GM21526 (cell line): ENCODE measurements around the gene TCEAL7.

Experiments
- ATAC-seq: cut with Tn5 transposase; IDR thresholded peaks from one replicate; pipeline ENCODE4 v1.9.1; 2021; ENCODE audit warnings: moderate library complexity; ENCODE audit not compliant: unreplicated experiment, low FRiP score

TCEAL7 gene

DNA sequence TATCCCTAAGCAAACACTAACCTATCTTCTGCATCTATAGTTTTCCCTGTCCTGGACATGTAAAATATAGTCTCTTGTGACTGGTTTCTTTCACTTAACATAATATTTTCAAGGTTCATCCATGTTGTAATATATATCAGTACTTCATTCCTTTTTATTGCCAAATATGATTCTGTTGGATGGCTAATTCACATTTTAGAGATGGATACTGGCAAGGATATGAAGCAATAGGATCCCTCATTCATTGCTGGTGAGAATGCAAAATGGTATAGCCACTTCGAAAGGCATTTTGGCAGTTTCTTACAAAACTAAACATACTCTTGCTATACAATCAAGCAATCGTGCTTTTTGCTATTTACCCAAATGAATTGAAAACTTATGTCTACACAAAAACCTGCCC, 33.0 kb downstream of the TCEAL7 start:
- no peak for ATAC-seq

DNA sequence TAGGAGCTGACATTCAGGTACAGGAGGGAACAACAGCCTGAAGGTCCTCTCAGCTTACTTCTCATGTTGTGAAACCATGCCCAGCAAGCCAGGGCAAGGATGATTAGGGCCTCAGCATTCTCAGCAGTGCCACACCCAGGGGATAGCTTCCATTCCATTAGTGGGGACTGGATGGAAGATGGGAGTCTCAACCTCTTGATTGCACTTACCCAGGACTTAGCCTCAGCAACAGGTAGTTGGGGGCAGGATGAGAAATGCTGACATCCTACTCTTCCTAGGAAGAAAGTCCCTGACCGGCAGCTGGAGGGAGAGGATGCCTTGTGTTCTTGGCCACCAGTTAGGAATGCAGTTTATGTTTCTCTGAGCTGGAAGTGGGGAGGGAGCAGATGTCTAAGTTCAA, 37.5 kb downstream of the TCEAL7 start:
- ATAC-seq, result no peak

- no peak for ATAC-seq
Measured at GRCh38 chrX:103369479-103369878, 39.4 kb downstream of the TCEAL7 start.

DNA sequence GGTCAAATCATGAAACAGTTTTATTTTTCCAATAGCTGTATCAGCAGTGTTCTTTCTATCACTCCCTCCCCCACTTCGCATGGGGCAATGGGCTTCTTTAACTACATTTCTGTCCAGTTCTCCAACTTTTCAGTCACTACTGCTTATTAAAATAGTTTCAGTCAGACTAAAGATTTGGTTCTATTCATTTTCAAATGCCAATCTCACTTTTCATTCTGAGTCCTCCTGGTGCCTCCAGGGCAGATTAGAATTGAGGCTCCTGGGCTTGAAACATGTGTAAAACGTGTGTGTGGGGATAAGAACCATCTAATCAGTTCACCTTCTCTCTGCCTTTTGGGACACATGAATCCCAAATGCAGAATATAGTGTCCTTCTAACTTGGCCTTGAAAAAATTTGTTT, 42.8 kb downstream of the TCEAL7 start:
- ATAC-seq, result no peak

DNA sequence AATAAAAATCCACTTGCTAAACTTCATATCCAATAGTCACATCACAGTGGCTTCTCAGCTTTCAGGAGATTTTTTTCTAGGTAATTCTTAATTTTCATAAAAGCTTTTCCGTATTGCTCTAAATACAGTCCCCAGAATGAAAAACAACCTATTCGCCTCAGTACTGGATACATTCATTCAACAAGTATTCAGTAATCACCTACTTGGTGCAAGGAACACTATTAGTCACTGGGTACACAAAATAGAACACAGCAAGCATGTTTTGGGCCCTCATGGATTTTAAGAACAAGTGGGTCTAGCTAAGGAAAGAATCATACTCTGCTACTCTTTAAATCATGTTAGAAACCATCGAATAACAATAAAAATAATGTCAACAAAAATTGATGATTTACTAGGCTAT, 43.5 kb downstream of the TCEAL7 start:
- no peak for ATAC-seq

GRCh38 chrX:103376118-103376978, 46.3 kb downstream of the TCEAL7 start, which contains the start of gene BEX3:
Gene BEX3, plus strand, starts transcription at chrX:103376538. Its CDS starts 984 bp downstream, at chrX:103377522.
- no peak for ATAC-seq

DNA sequence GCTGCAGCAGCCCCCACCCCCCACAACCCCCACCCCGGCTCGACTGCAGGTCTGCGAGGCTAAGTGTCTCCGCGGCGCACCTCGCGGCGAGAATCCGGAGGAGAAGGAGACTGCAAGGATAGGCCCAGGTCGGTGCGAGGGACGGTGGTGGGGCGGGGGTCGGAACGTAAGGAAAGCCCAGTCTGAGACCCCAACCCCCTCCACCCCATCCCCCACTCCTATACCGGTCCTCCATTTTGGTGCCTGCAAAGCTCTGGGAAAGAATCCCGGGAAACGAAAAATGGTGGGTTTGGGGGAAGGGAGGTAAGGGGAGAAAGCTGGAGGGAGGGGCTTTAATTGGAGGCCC, 46.9 kb downstream of the TCEAL7 start:
- no peak for ATAC-seq

- ATAC-seq, result no peak
Measured at GRCh38 chrX:103378990-103379389, 49.0 kb downstream of the TCEAL7 start.
